Suprapubic skin (tissue), 3 donors: ENCODE results near the gene PTPRM.

ENCODE experiments used
- POLR2A ChIP-seq, 2 donors: fragments of 450-650 bp; IDR thresholded peaks; one replicate each; pipeline ENCODE4 v1.6.1; 2017; ENCODE audit warnings: antibody characterized with exemption in 2 of 2, mild to moderate bottlenecking in 2 of 2, moderate library complexity in 2 of 2
- TF ChIP-seq, protein P1 (sequence below), 2 donors: fragments of 200-600 bp in 1 of 2; fragments of 450-650 bp in 1 of 2; sonication (generic) in 1 of 2; IDR thresholded peaks; one replicate each; pipeline ENCODE4 v1.5.1; 2016 to 2019; ENCODE audit warnings: antibody characterized with exemption in 2 of 2, mild to moderate bottlenecking in 1 of 2, moderate library complexity in 1 of 2

DNA sequence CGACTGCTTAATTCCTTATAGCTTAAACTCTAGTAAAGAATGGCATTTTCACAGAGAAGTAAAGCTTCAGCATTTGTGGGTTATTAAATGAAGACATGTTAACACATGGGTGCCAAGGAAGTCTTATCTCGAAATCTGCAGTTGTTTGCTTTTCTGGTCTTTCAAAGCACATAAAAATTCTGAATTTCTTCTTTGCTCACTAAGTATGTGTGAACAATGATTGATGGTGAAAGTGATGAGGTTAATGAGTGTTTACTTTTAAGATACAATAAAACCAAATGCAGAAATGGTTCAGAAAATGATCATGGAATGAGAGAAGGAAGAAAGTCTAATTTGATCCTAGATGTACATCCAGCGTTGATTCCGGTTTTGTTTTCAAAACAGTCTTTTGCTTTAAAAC, 807.6 kb downstream of the PTPRM start:
- TF ChIP-seq, protein P1, sequence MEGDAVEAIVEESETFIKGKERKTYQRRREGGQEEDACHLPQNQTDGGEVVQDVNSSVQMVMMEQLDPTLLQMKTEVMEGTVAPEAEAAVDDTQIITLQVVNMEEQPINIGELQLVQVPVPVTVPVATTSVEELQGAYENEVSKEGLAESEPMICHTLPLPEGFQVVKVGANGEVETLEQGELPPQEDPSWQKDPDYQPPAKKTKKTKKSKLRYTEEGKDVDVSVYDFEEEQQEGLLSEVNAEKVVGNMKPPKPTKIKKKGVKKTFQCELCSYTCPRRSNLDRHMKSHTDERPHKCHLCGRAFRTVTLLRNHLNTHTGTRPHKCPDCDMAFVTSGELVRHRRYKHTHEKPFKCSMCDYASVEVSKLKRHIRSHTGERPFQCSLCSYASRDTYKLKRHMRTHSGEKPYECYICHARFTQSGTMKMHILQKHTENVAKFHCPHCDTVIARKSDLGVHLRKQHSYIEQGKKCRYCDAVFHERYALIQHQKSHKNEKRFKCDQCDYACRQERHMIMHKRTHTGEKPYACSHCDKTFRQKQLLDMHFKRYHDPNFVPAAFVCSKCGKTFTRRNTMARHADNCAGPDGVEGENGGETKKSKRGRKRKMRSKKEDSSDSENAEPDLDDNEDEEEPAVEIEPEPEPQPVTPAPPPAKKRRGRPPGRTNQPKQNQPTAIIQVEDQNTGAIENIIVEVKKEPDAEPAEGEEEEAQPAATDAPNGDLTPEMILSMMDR (IDR thresholded peaks at IDR 0.05) = no peak
- TF ChIP-seq POLR2A (IDR thresholded peaks at IDR 0.05) = no peak
